CD4-positive, alpha-beta memory T cell (primary cell): ENCODE measurements around the gene TPM1. TPM values are rescaled to one million over a fixed set of nuclear protein-coding genes. Genes with fewer than 3 reads are reported as not detected.
A peak's percentile ranks its signal among the peaks of the same experiment; 100 is the strongest.

Source experiments
- CTCF ChIA-PET: fragments of 350-600 bp; sonication (Branson Sonifier 250); formaldehyde crosslinking; loops from one replicate; lab custom pipeline; 2021; ENCODE audit warnings: inconsistent platforms; ENCODE audit not compliant: partially characterized antibody; lab: Charles Lee
- POLR2A ChIA-PET: fragments of 350-600 bp; sonication (Branson Sonifier 250); formaldehyde crosslinking; loops from one replicate; lab custom pipeline; 2021; ENCODE audit not compliant: partially characterized antibody; lab: Charles Lee
- DNase-seq, 5 donors: peaks; one replicate each; pipeline versions ENCODE4 v3.0.0 to v3.0.0-alpha.2; 2020 to 2022; ENCODE audit warnings: mixed read lengths in 1 of 5
- H3K27ac ChIP-seq: one replicate; pipeline ENCODE4 v1.7.0; 2013; ENCODE audit warnings: low read depth, low read length
- H3K27me3 ChIP-seq: 2 replicates; pipeline ENCODE4 v1.7.0; 2013; ENCODE audit warnings: mild to moderate bottlenecking, low read length, moderate library complexity; ENCODE audit not compliant: insufficient read depth
- H3K36me3 ChIP-seq: 2 replicates; pipeline ENCODE4 v1.7.0; 2013; ENCODE audit warnings: mild to moderate bottlenecking, low read length, moderate library complexity; ENCODE audit not compliant: insufficient read depth
- H3K4me1 ChIP-seq: 2 replicates; pipeline ENCODE4 v1.7.0; 2013; ENCODE audit warnings: mild to moderate bottlenecking, low read length, moderate library complexity; ENCODE audit not compliant: insufficient read depth
- H3K4me3 ChIP-seq, 2 donors: one replicate each; pipeline ENCODE4 v1.7.0; 2013; ENCODE audit warnings: low read length in 2 of 2, mild to moderate bottlenecking in 1 of 2
- H3K9me3 ChIP-seq, 2 donors: one replicate each; pipeline ENCODE4 v1.7.0; 2013; ENCODE audit warnings: low read length in 2 of 2, control low read depth in 1 of 2; ENCODE audit not compliant: control insufficient read depth in 1 of 2
- H3K27ac Mint-ChIP-seq, 7 donors: one replicate each; pipeline ENCODE4 v1.8.0; 2020 to 2021; ENCODE audit warnings: mixed read lengths in 7 of 7, mild to moderate bottlenecking in 6 of 7, inconsistent platforms in 3 of 7, moderate library complexity in 3 of 7
- H3K27me3 Mint-ChIP-seq, 2 donors: one replicate each; pipeline ENCODE4 v1.8.0; 2020 to 2021; ENCODE audit warnings: mixed read lengths in 2 of 2
- H3K36me3 Mint-ChIP-seq, 2 donors: one replicate each; pipeline ENCODE4 v1.8.0; 2020 to 2021; ENCODE audit warnings: mixed read lengths in 2 of 2, inconsistent platforms in 1 of 2, mild to moderate bottlenecking in 1 of 2
- H3K4me1 Mint-ChIP-seq, 4 donors: one replicate each; pipeline ENCODE4 v1.8.0; 2020 to 2021; ENCODE audit warnings: mixed read lengths in 4 of 4, mild to moderate bottlenecking in 1 of 4
- H3K4me3 Mint-ChIP-seq, 8 donors: one replicate each; pipeline ENCODE4 v1.8.0; 2020 to 2021; ENCODE audit warnings: mixed read lengths in 8 of 8, mild to moderate bottlenecking in 7 of 8, moderate library complexity in 6 of 8, inconsistent platforms in 3 of 8
- H3K9me3 Mint-ChIP-seq, 8 donors: one replicate each; pipeline ENCODE4 v1.8.0; 2020 to 2021; ENCODE audit warnings: mixed read lengths in 8 of 8, mild to moderate bottlenecking in 5 of 8, inconsistent platforms in 3 of 8, moderate library complexity in 1 of 8
- intact Hi-C: fragments of 100-400 bp; cut with micrococcal nuclease; formaldehyde crosslinking; loops from one replicate; pipeline ENCODE4 v1.15.1; 2023
- polyA plus RNA-seq, 2 donors: library from polyadenylated mRNA; unstranded; fragments of 300-500 nt; fragmentation: Illumina TruSeq; gene quantifications; one replicate each; pipeline ENCODE4 v1.2.3, GENCODE V29; 2021
- total RNA-seq, 2 experiments: library from RNA; stranded (reverse); gene quantifications; one replicate each; pipeline ENCODE4 v1.2.3, GENCODE V29; 2021

Gene TPM1
- total and polyA plus RNA-seq, 4 experiments from 2014 or later, result 8.5 to 29.4 (median 18.4) TPM

GRCh38 chr15:63010920-63011693 is 31.4 kb upstream of the TPM1 start:
- H3K27me3 ChIP-seq, result no peaks in the 10 kb centered on the region
- H3K27ac ChIP-seq, result no peak overlapping the region
- no peaks in the 10 kb centered on the region for H3K9me3 ChIP-seq
- CTCF ChIA-PET, result no interaction called here
- POLR2A ChIA-PET, result no interaction called here
- no peak overlapping the region for H3K4me3 ChIP-seq
- intact Hi-C loops, result no loop called here
- H3K36me3 Mint-ChIP-seq, result no peaks in the 10 kb centered on the region
- no peaks in the 10 kb centered on the region for H3K9me3 Mint-ChIP-seq
- H3K4me3 Mint-ChIP-seq, result no peak overlapping the region
- peaks cover 2 to 3% of the 10 kb centered on the region in 2 donors for H3K27me3 Mint-ChIP-seq
- DNase-seq, result no peak
- H3K36me3 ChIP-seq, result no peaks in the 10 kb centered on the region
- no peaks in the 10 kb centered on the region for H3K4me1 ChIP-seq
- no peaks in the 10 kb centered on the region for H3K4me1 Mint-ChIP-seq
- no peak overlapping the region for H3K27ac Mint-ChIP-seq

GRCh38 chr15:63012444-63012843 is 30.1 kb upstream of the TPM1 start:
- Mint-ChIP-seq H3K4me1 (no peaks in the 10 kb centered on the region), H3K27ac (no peak overlapping the region), H3K9me3 (no peaks in the 10 kb centered on the region), H3K27me3 (peaks cover 0 to 3% of the 10 kb centered on the region in 2 donors), H3K4me3 (no peak overlapping the region), H3K36me3 (no peaks in the 10 kb centered on the region)
- H3K27me3 ChIP-seq, result no peaks in the 10 kb centered on the region
- H3K27ac ChIP-seq, result no peak overlapping the region
- H3K4me3 ChIP-seq, result no peak overlapping the region
- CTCF ChIA-PET, result no interaction called here
- H3K36me3 ChIP-seq, result no peaks in the 10 kb centered on the region
- intact Hi-C loops, result no loop called here
- DNase-seq, result no peak
- H3K9me3 ChIP-seq, result no peaks in the 10 kb centered on the region
- no peaks in the 10 kb centered on the region for H3K4me1 ChIP-seq
- POLR2A ChIA-PET, result no interaction called here

- no peaks in the 10 kb centered on the region for H3K9me3 ChIP-seq
- H3K4me1 Mint-ChIP-seq, result no peaks in the 10 kb centered on the region
- no peaks in the 10 kb centered on the region for H3K36me3 Mint-ChIP-seq
- no peaks in the 10 kb centered on the region for H3K27me3 ChIP-seq
- H3K27ac Mint-ChIP-seq, result no peak overlapping the region
- no peak for DNase-seq
- no peaks in the 10 kb centered on the region for H3K9me3 Mint-ChIP-seq
- intact Hi-C loops, result no loop called here
- H3K27ac ChIP-seq, result no peak overlapping the region
- no peak overlapping the region for H3K4me3 Mint-ChIP-seq
- peaks cover 0 to 3% of the 10 kb centered on the region in 2 donors for H3K27me3 Mint-ChIP-seq
- no peaks in the 10 kb centered on the region for H3K4me1 ChIP-seq
- H3K4me3 ChIP-seq, result no peak overlapping the region
- no peaks in the 10 kb centered on the region for H3K36me3 ChIP-seq
- ChIA-PET CTCF (no interaction called here), POLR2A (no interaction called here)
Observed at GRCh38 chr15:63013052-63013808, 29.3 kb upstream of the TPM1 start.

GRCh38 chr15:63014578-63014977 is 28.0 kb upstream of the TPM1 start:
- Mint-ChIP-seq H3K27me3 (peaks cover 0 to 2% of the 10 kb centered on the region in 2 donors), H3K36me3 (no peaks in the 10 kb centered on the region), H3K9me3 (no peaks in the 10 kb centered on the region), H3K4me1 (no peaks in the 10 kb centered on the region), H3K27ac (peak overlapping the region in 1 of 7 donors; percentile 12), H3K4me3 (no peak overlapping the region)
- ChIA-PET POLR2A (no interaction called here), CTCF (no interaction called here)
- H3K9me3 ChIP-seq, result no peaks in the 10 kb centered on the region
- no peaks in the 10 kb centered on the region for H3K4me1 ChIP-seq
- DNase-seq, result no peak
- no peak overlapping the region for H3K27ac ChIP-seq
- H3K27me3 ChIP-seq, result no peaks in the 10 kb centered on the region
- no peaks in the 10 kb centered on the region for H3K36me3 ChIP-seq
- no peak overlapping the region for H3K4me3 ChIP-seq
- intact Hi-C loops, result no loop called here

GRCh38 chr15:63015618-63016017 is 26.9 kb upstream of the TPM1 start:
- Mint-ChIP-seq H3K27ac (no peak overlapping the region), H3K27me3 (peaks cover 0 to 2% of the 10 kb centered on the region in 2 donors), H3K9me3 (no peaks in the 10 kb centered on the region), H3K36me3 (no peaks in the 10 kb centered on the region), H3K4me3 (no peak overlapping the region), H3K4me1 (no peaks in the 10 kb centered on the region)
- ChIA-PET CTCF (no interaction called here), POLR2A (no interaction called here)
- H3K9me3 ChIP-seq, result no peaks in the 10 kb centered on the region
- no peak for DNase-seq
- H3K27me3 ChIP-seq, result no peaks in the 10 kb centered on the region
- H3K36me3 ChIP-seq, result no peaks in the 10 kb centered on the region
- intact Hi-C loops, result no loop called here
- H3K4me1 ChIP-seq, result no peaks in the 10 kb centered on the region
- H3K27ac ChIP-seq, result no peak overlapping the region
- no peak overlapping the region for H3K4me3 ChIP-seq

- Histone ChIP-seq H3K4me3 (no peak overlapping the region), H3K4me1 (no peaks in the 10 kb centered on the region), H3K9me3 (no peaks in the 10 kb centered on the region), H3K27ac (no peak overlapping the region), H3K36me3 (no peaks in the 10 kb centered on the region), H3K27me3 (no peaks in the 10 kb centered on the region)
- Mint-ChIP-seq H3K9me3 (no peaks in the 10 kb centered on the region), H3K27me3 (no peaks in the 10 kb centered on the region), H3K36me3 (no peaks in the 10 kb centered on the region), H3K4me1 (no peaks in the 10 kb centered on the region), H3K4me3 (no peak overlapping the region), H3K27ac (no peak overlapping the region)
- ChIA-PET POLR2A (no interaction called here), CTCF (no interaction called here)
- DNase-seq, result no peak
- intact Hi-C loops, result no loop called here
Observed at GRCh38 chr15:63016234-63016633, 26.3 kb upstream of the TPM1 start.

- Mint-ChIP-seq H3K27ac (no peak overlapping the region), H3K27me3 (peaks cover 0 to 6% of the 10 kb centered on the region in 2 donors), H3K36me3 (no peaks in the 10 kb centered on the region), H3K4me1 (no peaks in the 10 kb centered on the region), H3K4me3 (no peak overlapping the region), H3K9me3 (no peaks in the 10 kb centered on the region)
- Histone ChIP-seq H3K4me3 (no peak overlapping the region), H3K27ac (no peak overlapping the region), H3K36me3 (no peaks in the 10 kb centered on the region), H3K27me3 (no peaks in the 10 kb centered on the region), H3K4me1 (no peaks in the 10 kb centered on the region), H3K9me3 (no peaks in the 10 kb centered on the region)
- no peak for DNase-seq
- intact Hi-C loops, result no loop called here
- ChIA-PET CTCF (interaction anchor here (1.2 kb wide), 1 partner anchor 8 kb away, joined by 3 read pairs; no protein-coding TSS in a partner anchor), POLR2A (no interaction called here)
Observed at GRCh38 chr15:63018639-63019038, 23.9 kb upstream of the TPM1 start.
